KMS-11 (cell line): ENCODE measurements around the gene CD9.
"Not testable (repeated sequence)": the region's sequence is repeated elsewhere in the genome, so short reads cannot be mapped to it uniquely, and the experiment has no call there.

Experiments used
- H2AFZ ChIP-seq: fragments of 200-600 bp; sonication (generic); 2 replicates; pipeline ENCODE4 v1.6.1; 2016; ENCODE audit warnings: antibody characterized with exemption, mixed run types, low read depth
- H3K27ac ChIP-seq: fragments of 200-600 bp; sonication (generic); 2 replicates; pipeline ENCODE4 v1.6.1; 2016; ENCODE audit warnings: mild to moderate bottlenecking, mixed run types
- H3K27me3 ChIP-seq: fragments of 200-600 bp; sonication (generic); 2 replicates; pipeline ENCODE4 v1.6.1; 2017; ENCODE audit warnings: mild to moderate bottlenecking, low read depth, mixed run types, moderate library complexity; ENCODE audit not compliant: insufficient read depth
- H3K36me3 ChIP-seq: fragments of 200-600 bp; sonication (generic); 2 replicates; pipeline ENCODE4 v1.6.1; 2017; ENCODE audit warnings: mild to moderate bottlenecking, mixed run types; ENCODE audit not compliant: insufficient read depth
- H3K4me1 ChIP-seq: fragments of 200-600 bp; sonication (generic); 2 replicates; pipeline ENCODE4 v1.6.1; 2016; ENCODE audit warnings: mild to moderate bottlenecking, low read depth, mixed run types; ENCODE audit not compliant: poor library complexity, severe bottlenecking
- H3K4me2 ChIP-seq: fragments of 200-600 bp; sonication (generic); 2 replicates; pipeline ENCODE4 v1.7.0; 2016; ENCODE audit warnings: mild to moderate bottlenecking, mixed run types
- H3K4me3 ChIP-seq: fragments of 200-600 bp; sonication (generic); IDR thresholded peaks from 2 replicates; pipeline ENCODE4 v1.6.1; 2017; ENCODE audit warnings: low read depth, low read length, mixed read lengths; ENCODE audit not compliant: insufficient read depth
- H3K79me2 ChIP-seq: fragments of 200-600 bp; sonication (generic); 2 replicates; pipeline ENCODE4 v1.6.1; 2016; ENCODE audit warnings: low read depth, mixed run types; ENCODE audit not compliant: insufficient read depth
- H3K9ac ChIP-seq: fragments of 200-600 bp; sonication (generic); 2 replicates; pipeline ENCODE4 v1.6.1; 2016; ENCODE audit warnings: mild to moderate bottlenecking, mixed run types
- H4K20me1 ChIP-seq: fragments of 200-600 bp; sonication (generic); 2 replicates; pipeline ENCODE4 v1.6.1; 2016; ENCODE audit warnings: mild to moderate bottlenecking, mixed run types; ENCODE audit not compliant: insufficient read depth
- CTCF ChIP-seq: fragments of 200-600 bp; sonication (generic); conservative IDR thresholded peaks from 2 replicates; pipeline ENCODE4 v1.6.1; 2017; ENCODE audit warnings: low read depth, mild to moderate bottlenecking, antibody characterized with exemption, low read length, moderate library complexity, mixed read lengths

Gene CD9

GRCh38 chr12:6158749-6159148, 41.5 kb upstream of the CD9 start:
- Histone ChIP-seq H3K36me3 (no peaks in the 10 kb centered on the region), H4K20me1 (no peaks in the 10 kb centered on the region), H3K27me3 (no peaks in the 10 kb centered on the region), H3K9ac (no peak overlapping the region), H2AFZ (no peak overlapping the region), H3K79me2 (no peaks in the 10 kb centered on the region), H3K27ac (no peak overlapping the region), H3K4me1 (no peaks in the 10 kb centered on the region), H3K4me3 (no peak overlapping the region), H3K4me2 (no peak overlapping the region)
- TF ChIP-seq CTCF = no peak

- not testable (repeated sequence) for H3K4me3 ChIP-seq, H4K20me1 ChIP-seq, H3K4me2 ChIP-seq, H3K9ac ChIP-seq, H3K36me3 ChIP-seq, H3K27me3 ChIP-seq, H3K27ac ChIP-seq, H3K4me1 ChIP-seq, H2AFZ ChIP-seq, H3K79me2 ChIP-seq
Observed at GRCh38 chr12:6159166-6160011, 40.8 kb upstream of the CD9 start.

GRCh38 chr12:6160049-6160649, 40.1 kb upstream of the CD9 start:
- not testable (repeated sequence) for H3K79me2 ChIP-seq, H3K4me1 ChIP-seq, H3K4me3 ChIP-seq, H3K27ac ChIP-seq, H2AFZ ChIP-seq, H4K20me1 ChIP-seq, H3K36me3 ChIP-seq, H3K4me2 ChIP-seq, H3K9ac ChIP-seq, H3K27me3 ChIP-seq

- Histone ChIP-seq H3K27me3 (no peaks in the 10 kb centered on the region), H4K20me1 (no peaks in the 10 kb centered on the region), H3K36me3 (no peaks in the 10 kb centered on the region), H3K79me2 (no peaks in the 10 kb centered on the region), H3K9ac (no peak overlapping the region), H3K4me3 (no peak overlapping the region), H3K4me2 (no peak overlapping the region), H3K4me1 (no peaks in the 10 kb centered on the region), H2AFZ (no peak overlapping the region), H3K27ac (no peak overlapping the region)
- no peak for TF ChIP-seq CTCF
Observed at GRCh38 chr12:6161124-6161882, 38.9 kb upstream of the CD9 start.

GRCh38 chr12:6163416-6164060, 36.7 kb upstream of the CD9 start:
- Histone ChIP-seq H3K4me3 (no peak overlapping the region), H3K9ac (no peak overlapping the region), H3K27ac (no peak overlapping the region), H3K4me1 (no peaks in the 10 kb centered on the region), H2AFZ (no peak overlapping the region), H3K79me2 (no peaks in the 10 kb centered on the region), H3K4me2 (no peak overlapping the region), H3K36me3 (no peaks in the 10 kb centered on the region), H4K20me1 (no peaks in the 10 kb centered on the region), H3K27me3 (no peaks in the 10 kb centered on the region)
- no peak for TF ChIP-seq CTCF
